HEK293 (cell line): ENCODE measurements around the gene FTMT.

Source experiments
- SCRT1 ChIP-seq: fragments of 450-650 bp; formaldehyde crosslinking; IDR thresholded peaks from 2 replicates; pipeline ENCODE4 v1.5.1; 2016; ENCODE audit warnings: missing biosample characterization, missing genetic modification characterization, borderline replicate concordance
- ZNF148 ChIP-seq: fragments of 450-650 bp; formaldehyde crosslinking; IDR thresholded peaks from 2 replicates; pipeline ENCODE4 v1.5.0; 2017; ENCODE audit warnings: missing biosample characterization, missing genetic modification characterization, borderline replicate concordance
- ZNF670 ChIP-seq: fragments of 450-650 bp; formaldehyde crosslinking; IDR thresholded peaks from 2 replicates; pipeline ENCODE4 v1.5.1; 2016; ENCODE audit warnings: missing biosample characterization, missing genetic modification characterization, low read depth
- ZNF785 ChIP-seq: fragments of 450-650 bp; formaldehyde crosslinking; IDR thresholded peaks from 2 replicates; pipeline ENCODE4 v1.5.1; 2016; ENCODE audit warnings: missing biosample characterization, missing genetic modification characterization
- ZSCAN5A ChIP-seq: fragments of 450-650 bp; formaldehyde crosslinking; IDR thresholded peaks from 2 replicates; pipeline ENCODE4 v1.5.1; 2016; ENCODE audit warnings: missing biosample characterization, missing genetic modification characterization
- TF ChIP-seq, protein P1 (sequence below): fragments of 450-650 bp; formaldehyde crosslinking; IDR thresholded peaks from 2 replicates; pipeline ENCODE4 v1.5.1; 2016; ENCODE audit warnings: missing biosample characterization, missing genetic modification characterization
- TF ChIP-seq, protein P2 (sequence below): fragments of 450-650 bp; formaldehyde crosslinking; IDR thresholded peaks from 2 replicates; pipeline ENCODE4 v1.5.1; 2017; ENCODE audit warnings: missing biosample characterization, missing genetic modification characterization
- TF ChIP-seq, protein P3 (sequence below): fragments of 450-650 bp; formaldehyde crosslinking; IDR thresholded peaks from 2 replicates; pipeline ENCODE4 v1.5.1; 2016; ENCODE audit warnings: missing biosample characterization, missing genetic modification characterization

DNA sequence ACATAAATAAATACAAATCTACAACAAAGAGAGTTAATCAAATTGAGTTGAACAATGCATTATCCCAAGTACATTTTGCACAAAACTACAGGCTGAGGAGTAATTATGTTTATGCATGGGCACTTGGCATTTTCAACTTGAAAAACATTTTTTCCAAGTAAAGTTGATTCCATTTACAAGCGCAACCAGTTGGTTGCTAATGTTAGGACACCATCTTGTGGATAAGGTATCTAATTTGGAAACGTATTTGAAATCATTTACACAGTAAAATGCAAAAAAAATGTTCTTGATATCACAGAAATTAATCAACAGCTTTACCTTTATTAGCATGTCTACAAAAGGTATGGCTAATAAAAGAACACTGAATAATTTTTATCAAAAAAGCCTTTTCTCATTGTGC, 18.8 kb downstream of the FTMT start:
- TF ChIP-seq, protein P1, sequence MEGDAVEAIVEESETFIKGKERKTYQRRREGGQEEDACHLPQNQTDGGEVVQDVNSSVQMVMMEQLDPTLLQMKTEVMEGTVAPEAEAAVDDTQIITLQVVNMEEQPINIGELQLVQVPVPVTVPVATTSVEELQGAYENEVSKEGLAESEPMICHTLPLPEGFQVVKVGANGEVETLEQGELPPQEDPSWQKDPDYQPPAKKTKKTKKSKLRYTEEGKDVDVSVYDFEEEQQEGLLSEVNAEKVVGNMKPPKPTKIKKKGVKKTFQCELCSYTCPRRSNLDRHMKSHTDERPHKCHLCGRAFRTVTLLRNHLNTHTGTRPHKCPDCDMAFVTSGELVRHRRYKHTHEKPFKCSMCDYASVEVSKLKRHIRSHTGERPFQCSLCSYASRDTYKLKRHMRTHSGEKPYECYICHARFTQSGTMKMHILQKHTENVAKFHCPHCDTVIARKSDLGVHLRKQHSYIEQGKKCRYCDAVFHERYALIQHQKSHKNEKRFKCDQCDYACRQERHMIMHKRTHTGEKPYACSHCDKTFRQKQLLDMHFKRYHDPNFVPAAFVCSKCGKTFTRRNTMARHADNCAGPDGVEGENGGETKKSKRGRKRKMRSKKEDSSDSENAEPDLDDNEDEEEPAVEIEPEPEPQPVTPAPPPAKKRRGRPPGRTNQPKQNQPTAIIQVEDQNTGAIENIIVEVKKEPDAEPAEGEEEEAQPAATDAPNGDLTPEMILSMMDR (tag by site-specific recombination) = no peak
- TF ChIP-seq ZNF148 (tag by site-specific recombination) (no peak), ZNF785 (tag by site-specific recombination) (no peak), SCRT1 (tag by site-specific recombination) (no peak), ZNF670 (tag by site-specific recombination) (no peak), ZSCAN5A (tag by site-specific recombination) (no peak)
- TF ChIP-seq, protein P2, sequence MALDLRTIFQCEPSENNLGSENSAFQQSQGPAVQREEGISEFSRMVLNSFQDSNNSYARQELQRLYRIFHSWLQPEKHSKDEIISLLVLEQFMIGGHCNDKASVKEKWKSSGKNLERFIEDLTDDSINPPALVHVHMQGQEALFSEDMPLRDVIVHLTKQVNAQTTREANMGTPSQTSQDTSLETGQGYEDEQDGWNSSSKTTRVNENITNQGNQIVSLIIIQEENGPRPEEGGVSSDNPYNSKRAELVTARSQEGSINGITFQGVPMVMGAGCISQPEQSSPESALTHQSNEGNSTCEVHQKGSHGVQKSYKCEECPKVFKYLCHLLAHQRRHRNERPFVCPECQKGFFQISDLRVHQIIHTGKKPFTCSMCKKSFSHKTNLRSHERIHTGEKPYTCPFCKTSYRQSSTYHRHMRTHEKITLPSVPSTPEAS (tag by site-specific recombination) = no peak
- TF ChIP-seq, protein P3, sequence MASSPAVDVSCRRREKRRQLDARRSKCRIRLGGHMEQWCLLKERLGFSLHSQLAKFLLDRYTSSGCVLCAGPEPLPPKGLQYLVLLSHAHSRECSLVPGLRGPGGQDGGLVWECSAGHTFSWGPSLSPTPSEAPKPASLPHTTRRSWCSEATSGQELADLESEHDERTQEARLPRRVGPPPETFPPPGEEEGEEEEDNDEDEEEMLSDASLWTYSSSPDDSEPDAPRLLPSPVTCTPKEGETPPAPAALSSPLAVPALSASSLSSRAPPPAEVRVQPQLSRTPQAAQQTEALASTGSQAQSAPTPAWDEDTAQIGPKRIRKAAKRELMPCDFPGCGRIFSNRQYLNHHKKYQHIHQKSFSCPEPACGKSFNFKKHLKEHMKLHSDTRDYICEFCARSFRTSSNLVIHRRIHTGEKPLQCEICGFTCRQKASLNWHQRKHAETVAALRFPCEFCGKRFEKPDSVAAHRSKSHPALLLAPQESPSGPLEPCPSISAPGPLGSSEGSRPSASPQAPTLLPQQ (tag by site-specific recombination) = no peak
